Bone marrow (tissue), 2 donors: ENCODE measurements around the gene ATP11A.
"Not testable (repeated sequence)": the region's sequence is repeated elsewhere in the genome, so short reads cannot be mapped to it uniquely, and the experiment has no call there.

Experiments used
- DNase-seq, 2 donors: peaks; one replicate each; lab custom pipeline; 2025; lab: John Stamatoyannopoulos, UW

The ATP11A gene

GRCh38 chr13:112800057-112800456 lies 110.2 kb downstream of the ATP11A start:
- DNase-seq = no peak

GRCh38 chr13:112800807-112801206 lies 111.0 kb downstream of the ATP11A start:
- not testable (repeated sequence) for DNase-seq

- DNase-seq = no peak
Observed at GRCh38 chr13:112802802-112803195, 113.0 kb downstream of the ATP11A start.

- DNase-seq = no peak
Observed at GRCh38 chr13:112803422-112803821, 113.6 kb downstream of the ATP11A start.

GRCh38 chr13:112804374-112804773 lies 114.5 kb downstream of the ATP11A start:
- DNase-seq = no peak

- no peak for DNase-seq
Observed at GRCh38 chr13:112806739-112807652, 117.2 kb downstream of the ATP11A start.

GRCh38 chr13:112807653-112808376 lies 118.0 kb downstream of the ATP11A start:
- no peak for DNase-seq

- DNase-seq = no peak
Observed at GRCh38 chr13:112808377-112809140, 118.7 kb downstream of the ATP11A start.

- DNase-seq = no peak
Observed at GRCh38 chr13:112809332-112810315, 119.8 kb downstream of the ATP11A start.

- no peak for DNase-seq
Observed at GRCh38 chr13:112810608-112811007, 120.8 kb downstream of the ATP11A start.

GRCh38 chr13:112812306-112813055 lies 122.6 kb downstream of the ATP11A start:
- DNase-seq = no peak

GRCh38 chr13:112813552-112813951 lies 123.7 kb downstream of the ATP11A start:
- DNase-seq = no peak

- DNase-seq = no peak
Observed at GRCh38 chr13:112814905-112815585, 125.2 kb downstream of the ATP11A start.

GRCh38 chr13:112815871-112816270 lies 126.0 kb downstream of the ATP11A start:
- DNase-seq = no peak

GRCh38 chr13:112818040-112818697 lies 128.3 kb downstream of the ATP11A start:
- no peak for DNase-seq

- DNase-seq = no peak
Observed at GRCh38 chr13:112818698-112819045, 128.8 kb downstream of the ATP11A start.

- no peak for DNase-seq
Observed at GRCh38 chr13:112819111-112819510, 129.3 kb downstream of the ATP11A start.

GRCh38 chr13:112819816-112820215 lies 130.0 kb downstream of the ATP11A start:
- DNase-seq = no peak

GRCh38 chr13:112820318-112820717 lies 130.5 kb downstream of the ATP11A start:
- no peak for DNase-seq
